ENCODE measurements around the gene NEDD4.

NEDD4 gene

DNA sequence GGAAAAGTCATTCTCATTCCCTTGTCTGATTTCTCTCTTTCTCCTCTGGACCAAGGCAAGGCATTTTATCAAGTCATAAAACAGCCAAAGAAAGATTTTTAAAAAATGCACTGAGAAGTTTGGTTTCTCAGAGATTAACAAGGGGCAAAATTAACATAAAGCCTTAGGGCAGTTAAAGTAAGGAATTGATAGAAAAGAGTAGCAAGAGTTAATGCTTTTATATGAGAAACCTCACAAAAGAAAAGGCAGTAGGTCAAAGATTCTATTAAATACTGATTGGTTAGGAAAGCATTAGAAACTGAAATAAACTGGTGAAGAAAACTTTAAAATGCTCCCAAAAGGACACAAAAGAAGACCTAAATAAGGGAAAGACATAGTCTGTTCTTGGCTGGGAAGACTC, 129.5 kb downstream of the NEDD4 start:
- TF ChIP-seq CTCF (IDR thresholded peaks at IDR 0.05; ENCODE audit: low read depth, low read length, poor library complexity, severe bottlenecking) (no peak), EZH2phosphoT487 (IDR thresholded peaks at IDR 0.05; ENCODE audit: borderline replicate concordance, low read length) (no peak)
- H4K20me1 ChIP-seq (ENCODE audit: control insufficient read depth, insufficient read depth, low read depth, low read length) = no peaks in the 10 kb centered on the region
- H3K27ac ChIP-seq (ENCODE audit: low read depth, low read length) = no peak overlapping the region

DNA sequence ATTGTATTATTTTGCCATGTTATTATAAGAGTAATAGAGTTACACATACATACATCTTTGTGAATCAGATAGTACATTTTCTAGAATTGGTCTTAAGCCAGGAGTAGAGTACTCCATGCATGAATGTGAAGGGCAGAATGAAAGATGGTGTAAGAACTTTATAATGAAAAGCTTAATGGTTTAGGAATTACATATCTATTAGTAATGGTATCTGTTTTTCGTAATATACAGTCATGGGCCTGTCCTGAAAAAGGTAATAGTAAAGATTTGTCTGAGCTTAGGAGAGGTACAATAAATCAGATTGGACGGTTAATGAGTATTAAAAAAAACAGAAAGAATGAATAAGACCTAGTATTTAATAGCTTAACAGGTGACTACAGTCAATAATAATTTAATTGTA, 132.3 kb downstream of the NEDD4 start:
- Histone ChIP-seq H3K9me2 (replicated peaks; ENCODE audit: control insufficient read depth, low read length) (no peaks in the 10 kb centered on the region), H3K27ac (ENCODE audit: low read depth, low read length) (no peak overlapping the region), H3K79me2 (ENCODE audit: control insufficient read depth, low read length) (no peaks in the 10 kb centered on the region), H4K20me1 (ENCODE audit: control insufficient read depth, insufficient read depth, low read depth, low read length) (no peaks in the 10 kb centered on the region), H3K27me3 (ENCODE audit: control insufficient read depth, low read length) (no peaks in the 10 kb centered on the region), H3K4me1 (ENCODE audit: control insufficient read depth, low read length) (no peaks in the 10 kb centered on the region), H3K4me3 (ENCODE audit: low read length) (no peak overlapping the region), H3F3A (ENCODE audit: control insufficient read depth, insufficient read depth) (no peaks in the 10 kb centered on the region), H3K4me2 (ENCODE audit: low read length) (no peak overlapping the region), H3K36me3 (ENCODE audit: control insufficient read depth, low read length) (peaks cover 8% of the 10 kb centered on the region; the same call in 1 of the 2 replicates), H3K9me3 (ENCODE audit: control insufficient read depth, insufficient read depth, low read length) (no peaks in the 10 kb centered on the region)
- TF ChIP-seq CTCF (IDR thresholded peaks at IDR 0.05; ENCODE audit: low read depth, low read length, poor library complexity, severe bottlenecking) (no peak), EZH2phosphoT487 (IDR thresholded peaks at IDR 0.05; ENCODE audit: borderline replicate concordance, low read length) (no peak)

More for the DNA sequence above, 129.5 kb downstream of the NEDD4 start:
- H3K4me1 ChIP-seq (ENCODE audit: control insufficient read depth, low read length) = no peaks in the 10 kb centered on the region
- H3K4me2 ChIP-seq (ENCODE audit: low read length) = no peak overlapping the region
- H3K79me2 ChIP-seq (ENCODE audit: control insufficient read depth, low read length) = no peaks in the 10 kb centered on the region
- H3K27me3 ChIP-seq (ENCODE audit: control insufficient read depth, low read length) = no peaks in the 10 kb centered on the region
- peaks cover 3% of the 10 kb centered on the region; the same call in 1 of the 2 replicates for H3K36me3 ChIP-seq (ENCODE audit: control insufficient read depth, low read length)
- no peaks in the 10 kb centered on the region for H3F3A ChIP-seq (ENCODE audit: control insufficient read depth, insufficient read depth)
- H3K9me3 ChIP-seq (ENCODE audit: control insufficient read depth, insufficient read depth, low read length) = no peaks in the 10 kb centered on the region
- no peak overlapping the region for H3K4me3 ChIP-seq (ENCODE audit: low read length)
- no peaks in the 10 kb centered on the region for H3K9me2 ChIP-seq (replicated peaks; ENCODE audit: control insufficient read depth, low read length)

- no peak overlapping the region for H3K4me2 ChIP-seq (ENCODE audit: low read length)
- no peak overlapping the region for H3K4me3 ChIP-seq (ENCODE audit: low read length)
- no peaks in the 10 kb centered on the region for H3F3A ChIP-seq (ENCODE audit: control insufficient read depth, insufficient read depth)
Observed at GRCh38 chr15:55860468-55860867, 132.9 kb downstream of the NEDD4 start.

More at GRCh38 chr15:55860468-55860867, 132.9 kb downstream of the NEDD4 start:
- H3K9me2 ChIP-seq (replicated peaks; ENCODE audit: control insufficient read depth, low read length) = no peaks in the 10 kb centered on the region
- no peak overlapping the region for H3K27ac ChIP-seq (ENCODE audit: low read depth, low read length)
- H4K20me1 ChIP-seq (ENCODE audit: control insufficient read depth, insufficient read depth, low read depth, low read length) = no peaks in the 10 kb centered on the region
- H3K4me1 ChIP-seq (ENCODE audit: control insufficient read depth, low read length) = no peaks in the 10 kb centered on the region
- no peaks in the 10 kb centered on the region for H3K27me3 ChIP-seq (ENCODE audit: control insufficient read depth, low read length)
- no peaks in the 10 kb centered on the region for H3K79me2 ChIP-seq (ENCODE audit: control insufficient read depth, low read length)
- no peak for TF ChIP-seq EZH2phosphoT487 (IDR thresholded peaks at IDR 0.05; ENCODE audit: borderline replicate concordance, low read length)
- TF ChIP-seq CTCF (IDR thresholded peaks at IDR 0.05; ENCODE audit: low read depth, low read length, poor library complexity, severe bottlenecking) = no peak
- H3K36me3 ChIP-seq (ENCODE audit: control insufficient read depth, low read length) = peaks cover 8% of the 10 kb centered on the region; the same call in 1 of the 2 replicates
- no peaks in the 10 kb centered on the region for H3K9me3 ChIP-seq (ENCODE audit: control insufficient read depth, insufficient read depth, low read length)
